OCI-LY1 (cell line): ENCODE data around the gene SGSM1.

Experiments
- EZH2 ChIP-seq: fragments of 200-600 bp; sonication (generic), shearing (Covaris generic); IDR thresholded peaks from 2 replicates; pipeline ENCODE4 v1.8.0; 2017; ENCODE audit warnings: borderline replicate concordance, mixed run types, mild to moderate bottlenecking, antibody characterized with exemption, low read length, moderate library complexity, mixed read lengths
- TF ChIP-seq, protein P1 (sequence below): fragments of 200-600 bp; sonication (generic), shearing (Covaris generic); IDR thresholded peaks from 2 replicates; pipeline ENCODE4 v1.5.1; 2017; ENCODE audit warnings: mild to moderate bottlenecking, antibody characterized with exemption, low read length, moderate library complexity, mixed read lengths

DNA sequence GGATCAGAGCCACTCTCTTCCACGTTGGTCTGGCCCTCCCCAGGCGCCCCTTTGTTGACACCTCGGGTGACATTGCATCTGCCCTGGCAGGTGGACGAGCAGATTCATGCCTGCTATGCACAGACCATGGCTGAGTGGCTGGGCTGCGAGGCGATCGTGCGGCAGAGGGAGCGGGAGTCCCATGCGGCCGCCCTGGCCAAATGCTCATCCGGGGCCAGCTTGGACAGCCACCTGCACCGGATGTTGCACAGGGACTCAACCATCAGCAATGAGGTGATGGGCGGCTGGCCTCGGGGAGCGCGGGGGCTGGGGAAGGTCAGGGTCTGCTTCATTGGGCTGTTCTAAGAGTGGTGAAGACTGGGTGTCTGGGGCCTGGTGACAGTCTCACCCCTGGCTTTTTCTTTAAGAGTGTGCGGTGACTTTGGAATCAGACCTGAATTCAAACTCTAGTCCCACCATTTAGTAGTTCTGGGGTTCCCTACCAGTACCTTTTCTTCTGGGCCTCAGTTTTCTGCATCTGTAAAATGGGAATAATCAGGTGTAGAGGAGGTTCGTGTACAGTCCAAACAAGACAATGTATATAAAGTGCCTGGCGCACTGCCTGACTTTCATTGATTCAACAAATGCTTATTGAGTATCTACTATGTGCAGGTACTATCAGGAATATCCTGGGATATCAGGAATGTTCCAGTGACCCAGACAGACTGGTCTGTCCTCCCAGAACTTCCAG is 87.5 kb downstream of the SGSM1 start:
- no peak for TF ChIP-seq EZH2
- TF ChIP-seq, protein P1, sequence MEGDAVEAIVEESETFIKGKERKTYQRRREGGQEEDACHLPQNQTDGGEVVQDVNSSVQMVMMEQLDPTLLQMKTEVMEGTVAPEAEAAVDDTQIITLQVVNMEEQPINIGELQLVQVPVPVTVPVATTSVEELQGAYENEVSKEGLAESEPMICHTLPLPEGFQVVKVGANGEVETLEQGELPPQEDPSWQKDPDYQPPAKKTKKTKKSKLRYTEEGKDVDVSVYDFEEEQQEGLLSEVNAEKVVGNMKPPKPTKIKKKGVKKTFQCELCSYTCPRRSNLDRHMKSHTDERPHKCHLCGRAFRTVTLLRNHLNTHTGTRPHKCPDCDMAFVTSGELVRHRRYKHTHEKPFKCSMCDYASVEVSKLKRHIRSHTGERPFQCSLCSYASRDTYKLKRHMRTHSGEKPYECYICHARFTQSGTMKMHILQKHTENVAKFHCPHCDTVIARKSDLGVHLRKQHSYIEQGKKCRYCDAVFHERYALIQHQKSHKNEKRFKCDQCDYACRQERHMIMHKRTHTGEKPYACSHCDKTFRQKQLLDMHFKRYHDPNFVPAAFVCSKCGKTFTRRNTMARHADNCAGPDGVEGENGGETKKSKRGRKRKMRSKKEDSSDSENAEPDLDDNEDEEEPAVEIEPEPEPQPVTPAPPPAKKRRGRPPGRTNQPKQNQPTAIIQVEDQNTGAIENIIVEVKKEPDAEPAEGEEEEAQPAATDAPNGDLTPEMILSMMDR = no peak
